H9 (cell line): Measurements from ENCODE around the gene MPZL1. TPM values are rescaled to one million over a fixed set of nuclear protein-coding genes. Genes with fewer than 3 reads are reported as not detected.

Experiments
- DNase-seq: peaks from one replicate; pipeline ENCODE4 v3.0.0-alpha.2; 2017
- H2AFZ ChIP-seq: one replicate; pipeline ENCODE4 v1.6.1; 2013; ENCODE audit warnings: mild to moderate bottlenecking, low read length, control low read depth, moderate library complexity
- H2AK5ac ChIP-seq: 2 replicates; pipeline ENCODE4 v1.6.1; 2013; ENCODE audit warnings: low read length, control low read depth, mixed read lengths; ENCODE audit not compliant: insufficient read length
- H2BK120ac ChIP-seq: one replicate; pipeline ENCODE4 v1.6.1; 2013; ENCODE audit warnings: low read depth, mild to moderate bottlenecking, low read length, control low read depth, inconsistent platforms; ENCODE audit not compliant: poor library complexity, severe bottlenecking
- H2BK12ac ChIP-seq: 2 replicates; pipeline ENCODE4 v1.6.1; 2013; ENCODE audit warnings: low read length, control low read depth, mixed read lengths, low read depth; ENCODE audit not compliant: insufficient read length
- H2BK15ac ChIP-seq: 2 replicates; pipeline ENCODE4 v1.6.1; 2013; ENCODE audit warnings: low read depth, low read length, control low read depth
- H2BK20ac ChIP-seq: one replicate; pipeline ENCODE4 v1.6.1; 2013; ENCODE audit warnings: low read depth, mild to moderate bottlenecking, low read length, control low read depth, inconsistent platforms; ENCODE audit not compliant: poor library complexity, severe bottlenecking
- H2BK5ac ChIP-seq: 2 replicates; pipeline ENCODE4 v1.6.1; 2013; ENCODE audit warnings: low read length, control low read depth, mixed read lengths; ENCODE audit not compliant: insufficient read length
- H3K14ac ChIP-seq: 2 replicates; pipeline ENCODE4 v1.6.1; 2013; ENCODE audit warnings: low read length, control low read depth; ENCODE audit not compliant: insufficient read depth
- H3K18ac ChIP-seq: 2 replicates; pipeline ENCODE4 v1.6.1; 2013; ENCODE audit warnings: low read depth, mild to moderate bottlenecking, mixed read lengths, low read length, control low read depth; ENCODE audit not compliant: insufficient read length
- H3K23ac ChIP-seq: 2 replicates; pipeline ENCODE4 v1.6.1; 2013; ENCODE audit warnings: low read length, control low read depth, mixed read lengths, low read depth; ENCODE audit not compliant: insufficient read length
- H3K23me2 ChIP-seq: 2 replicates; pipeline ENCODE4 v1.6.1; 2013; ENCODE audit warnings: low read depth, mild to moderate bottlenecking, mixed read lengths, low read length, control low read depth; ENCODE audit not compliant: insufficient read length, poor library complexity, severe bottlenecking
- H3K27ac ChIP-seq: 2 replicates; pipeline ENCODE4 v1.5.1; 2013; ENCODE audit warnings: low read length, control low read depth, mixed read lengths, low read depth; ENCODE audit not compliant: insufficient read length
- H3K27me3 ChIP-seq: 2 replicates; pipeline ENCODE4 v1.6.1; 2013; ENCODE audit warnings: low read length, control low read depth, inconsistent platforms; ENCODE audit not compliant: insufficient read depth
- H3K4ac ChIP-seq: 2 replicates; pipeline ENCODE4 v1.6.1; 2013; ENCODE audit warnings: low read depth, mild to moderate bottlenecking, control low read depth, inconsistent platforms, low read length, moderate library complexity
- H3K4me1 ChIP-seq: 2 replicates; pipeline ENCODE4 v1.6.1; 2013; ENCODE audit warnings: low read length, control low read depth, inconsistent platforms; ENCODE audit not compliant: insufficient read depth
- H3K4me2 ChIP-seq: 2 replicates; pipeline ENCODE4 v1.6.1; 2013; ENCODE audit warnings: low read length, control low read depth, mixed read lengths; ENCODE audit not compliant: insufficient read length, insufficient read depth
- H3K56ac ChIP-seq: 2 replicates; pipeline ENCODE4 v1.6.1; 2013; ENCODE audit warnings: low read depth, mild to moderate bottlenecking, mixed read lengths, low read length, control low read depth; ENCODE audit not compliant: insufficient read length
- H3K79me1 ChIP-seq: 2 replicates; pipeline ENCODE4 v1.6.1; 2013; ENCODE audit warnings: low read depth, mild to moderate bottlenecking, moderate library complexity, low read length, control low read depth, inconsistent platforms; ENCODE audit not compliant: insufficient read depth, poor library complexity, severe bottlenecking
- H3K79me2 ChIP-seq: 2 replicates; pipeline ENCODE4 v1.6.1; 2013; ENCODE audit warnings: low read length, control low read depth, inconsistent platforms; ENCODE audit not compliant: insufficient read depth
- H3K9ac ChIP-seq: 2 replicates; pipeline ENCODE4 v1.6.1; 2013; ENCODE audit warnings: low read length, control low read depth, mixed read lengths; ENCODE audit not compliant: insufficient read length; ENCODE audit errors: extremely low read depth
- H3K9me3 ChIP-seq: one replicate; pipeline ENCODE4 v1.6.1; 2013; ENCODE audit warnings: low read depth, low read length, inconsistent platforms; ENCODE audit not compliant: control insufficient read depth
- H3T11ph ChIP-seq: one replicate; pipeline ENCODE4 v1.6.1; 2013; ENCODE audit warnings: mild to moderate bottlenecking, low read length, control low read depth, inconsistent platforms
- H4K20me1 ChIP-seq: one replicate; pipeline ENCODE4 v1.6.1; 2013; ENCODE audit not compliant: control insufficient read depth, insufficient read length, insufficient read depth
- H4K5ac ChIP-seq: 2 replicates; pipeline ENCODE4 v1.6.1; 2013; ENCODE audit warnings: low read depth, mild to moderate bottlenecking, mixed read lengths, low read length, control low read depth; ENCODE audit not compliant: insufficient read length
- H4K8ac ChIP-seq: replicated peaks from 2 replicates; pipeline ENCODE4 v1.6.1; 2013; ENCODE audit warnings: low read length, control low read depth, mixed read lengths, low read depth; ENCODE audit not compliant: insufficient read length
- H4K91ac ChIP-seq: 2 replicates; pipeline ENCODE4 v1.6.1; 2013; ENCODE audit warnings: low read depth, mild to moderate bottlenecking, moderate library complexity, mixed read lengths, low read length, control low read depth; ENCODE audit not compliant: insufficient read length
- H3K27ac Mint-ChIP-seq, 3 experiments: 2 replicates in 2 of 3; 3 replicates in 1 of 3; pipeline ENCODE4 v1.8.0; 2020 to 2021; ENCODE audit warnings: mixed read lengths in 3 of 3, mild to moderate bottlenecking in 1 of 3, moderate library complexity in 1 of 3
- H3K27me3 Mint-ChIP-seq: 2 replicates; pipeline ENCODE4 v1.8.0; 2021; ENCODE audit warnings: low read depth, mild to moderate bottlenecking, moderate library complexity, mixed read lengths
- H3K36me3 Mint-ChIP-seq, 3 experiments: 2 replicates in 2 of 3; 3 replicates in 1 of 3; pipeline ENCODE4 v1.8.0; 2020 to 2021; ENCODE audit warnings: low read depth in 3 of 3, mixed read lengths in 3 of 3; ENCODE audit not compliant: insufficient read depth in 1 of 3
- H3K4me1 Mint-ChIP-seq, 2 experiments: 2 replicates each; pipeline ENCODE4 v1.8.0; 2020; ENCODE audit warnings: mixed read lengths in 2 of 2
- H3K4me3 Mint-ChIP-seq, 2 experiments: 2 replicates in 1 of 2; 3 replicates in 1 of 2; pipeline ENCODE4 v1.8.0; 2020 to 2021; ENCODE audit warnings: mild to moderate bottlenecking in 2 of 2, mixed read lengths in 2 of 2, moderate library complexity in 1 of 2
- H3K9me3 Mint-ChIP-seq, 2 experiments: 2 replicates in 1 of 2; 3 replicates in 1 of 2; pipeline ENCODE4 v1.8.0; 2020; ENCODE audit warnings: mild to moderate bottlenecking in 2 of 2, mixed read lengths in 2 of 2, moderate library complexity in 1 of 2
- CTCF ChIP-seq: fragments of 200-600 bp; sonication (generic); conservative IDR thresholded peaks from 3 replicates; pipeline ENCODE4 v1.8.0; 2021; ENCODE audit warnings: antibody characterized with exemption, mild to moderate bottlenecking
- WGBS: extraction: QIAGEN DNeasy Blood & Tissue Kit; methylation state at CpG from one replicate; pipeline ENCODE4 v1.1.7; 2013; ENCODE audit warnings: missing lambda C conversion rate, low lambda C conversion rate, mixed read lengths; ENCODE audit not compliant: insufficient read length; ENCODE audit errors: extremely low coverage; 5-methylcytosine and 5-hydroxymethylcytosine counted together
- total RNA-seq: library from RNA; stranded (reverse); gene quantifications from 2 replicates; pipeline ENCODE4 v1.2.1, GENCODE V29; 2021

Gene MPZL1
- total RNA-seq, 1 experiment from 2014 or later, result 60.7 TPM

- Histone ChIP-seq H3K23me2 (no peaks in the 10 kb centered on the region), H3K4ac (no peak overlapping the region), H3K79me2 (no peaks in the 10 kb centered on the region), H2AFZ (no peak overlapping the region), H2AK5ac (no peak overlapping the region), H4K91ac (no peak overlapping the region), H2BK15ac (no peak overlapping the region), H3K9me3 (no peaks in the 10 kb centered on the region), H3K4me2 (no peak overlapping the region), H3K56ac (no peak overlapping the region), H3K9ac (no peak overlapping the region), H3K27me3 (no peaks in the 10 kb centered on the region), H2BK120ac (no peak overlapping the region), H2BK12ac (no peak overlapping the region), H2BK20ac (no peak overlapping the region), H4K5ac (no peak overlapping the region), H3K4me1 (no peaks in the 10 kb centered on the region), H3K23ac (no peak overlapping the region), H3K18ac (no peak overlapping the region), H3T11ph (no peak overlapping the region), H4K8ac (no peak overlapping the region), H2BK5ac (no peak overlapping the region), H3K14ac (no peak overlapping the region), H3K27ac (no peak overlapping the region), H3K79me1 (no peaks in the 10 kb centered on the region), H4K20me1 (no peaks in the 10 kb centered on the region)
- peak; percentile 87 for TF ChIP-seq CTCF
- peak; percentile 79 for DNase-seq
- peaks cover 35 to 45% of the 10 kb centered on the region in 2 experiments for H3K4me1 Mint-ChIP-seq
- H3K36me3 Mint-ChIP-seq, result no peaks in the 10 kb centered on the region
- peaks cover 3% of the 10 kb centered on the region; the same call in 1 of the 2 replicates for H3K27me3 Mint-ChIP-seq
- H3K9me3 Mint-ChIP-seq, result no peaks in the 10 kb centered on the region
- no CpG with 5 or more reads among the region's 7 CpGs for WGBS
- no peak overlapping the region for H3K4me3 Mint-ChIP-seq
- no peak overlapping the region for H3K27ac Mint-ChIP-seq
Observed at GRCh38 chr1:167687919-167688519, 33.8 kb upstream of the MPZL1 start.
